Fibroblast of skin of left quadriceps (primary cell): ENCODE data around the gene ITPR1.

Experiments
- DNase-seq, 2 experiments: peaks; one replicate each; pipeline ENCODE4 v3.0.0-alpha.2; 2013; ENCODE audit warnings: low read depth in 2 of 2

The ITPR1 gene

DNA sequence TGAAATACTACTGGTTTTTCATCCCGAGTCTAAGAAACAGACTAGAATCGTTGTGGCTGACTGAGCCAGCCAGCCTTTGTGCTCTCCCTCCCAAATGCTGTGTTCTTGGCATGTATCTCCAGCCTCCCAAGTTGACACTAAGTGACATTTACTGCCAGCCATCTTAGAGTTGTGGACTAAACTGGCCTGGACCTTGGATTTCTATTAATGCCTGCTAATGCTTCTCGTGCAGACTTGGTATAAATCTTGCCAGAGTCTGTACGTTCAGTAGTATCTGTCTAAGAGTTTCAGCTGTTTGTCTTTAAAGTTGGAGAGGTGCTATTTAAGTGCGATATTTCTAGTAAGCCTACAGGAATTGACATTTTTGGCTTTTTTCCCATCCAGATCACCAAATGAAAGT is 319.4 kb downstream of the ITPR1 start:
- DNase-seq = no peak

DNA sequence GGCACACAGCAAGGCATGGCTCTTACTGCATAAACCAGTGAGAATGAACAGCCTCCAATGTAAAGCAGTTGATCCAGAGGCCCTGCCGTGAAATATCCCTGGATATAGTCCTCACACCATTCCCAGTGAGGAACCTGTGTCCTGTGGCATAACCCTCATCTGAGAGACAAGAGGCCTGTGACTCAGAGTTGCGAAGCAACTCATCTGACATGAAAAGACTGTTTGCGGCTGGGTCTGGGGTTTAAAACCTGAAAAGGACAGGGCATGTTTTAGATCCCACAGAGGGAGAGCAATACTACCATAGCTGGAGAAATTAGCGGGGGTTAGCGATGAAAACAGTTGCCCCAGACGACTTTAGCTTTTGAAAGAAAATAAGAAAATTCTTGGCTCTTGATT is 320.8 kb downstream of the ITPR1 start:
- no peak for DNase-seq

DNA sequence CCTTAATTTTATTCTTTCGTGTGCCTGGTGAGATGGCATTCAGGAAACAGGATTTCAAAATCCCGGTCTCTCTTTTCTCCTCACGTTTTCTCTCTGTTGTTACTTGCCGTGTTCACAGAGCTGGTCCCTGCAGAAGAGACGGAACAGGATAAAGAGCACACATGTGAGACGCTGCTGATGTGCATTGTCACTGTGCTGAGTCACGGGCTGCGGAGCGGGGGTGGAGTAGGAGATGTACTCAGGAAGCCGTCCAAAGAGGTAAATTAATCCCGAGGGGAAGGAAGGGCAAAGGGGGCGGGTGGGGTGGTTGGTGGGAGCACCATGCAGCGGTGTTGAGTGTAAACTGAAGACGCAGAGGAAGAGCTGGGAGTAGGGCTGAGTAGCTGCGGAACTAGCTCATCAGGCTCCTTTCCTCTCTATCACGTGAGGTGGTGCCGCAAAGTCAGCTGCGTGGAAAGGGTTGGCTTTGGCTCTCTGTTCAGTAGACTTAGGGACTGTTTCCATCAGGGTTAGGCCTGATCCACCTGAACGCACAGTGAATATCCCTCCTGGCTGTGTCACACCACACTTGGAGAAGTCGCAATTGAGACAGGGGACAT is 321.3 kb downstream of the ITPR1 start:
- DNase-seq = no peak

DNA sequence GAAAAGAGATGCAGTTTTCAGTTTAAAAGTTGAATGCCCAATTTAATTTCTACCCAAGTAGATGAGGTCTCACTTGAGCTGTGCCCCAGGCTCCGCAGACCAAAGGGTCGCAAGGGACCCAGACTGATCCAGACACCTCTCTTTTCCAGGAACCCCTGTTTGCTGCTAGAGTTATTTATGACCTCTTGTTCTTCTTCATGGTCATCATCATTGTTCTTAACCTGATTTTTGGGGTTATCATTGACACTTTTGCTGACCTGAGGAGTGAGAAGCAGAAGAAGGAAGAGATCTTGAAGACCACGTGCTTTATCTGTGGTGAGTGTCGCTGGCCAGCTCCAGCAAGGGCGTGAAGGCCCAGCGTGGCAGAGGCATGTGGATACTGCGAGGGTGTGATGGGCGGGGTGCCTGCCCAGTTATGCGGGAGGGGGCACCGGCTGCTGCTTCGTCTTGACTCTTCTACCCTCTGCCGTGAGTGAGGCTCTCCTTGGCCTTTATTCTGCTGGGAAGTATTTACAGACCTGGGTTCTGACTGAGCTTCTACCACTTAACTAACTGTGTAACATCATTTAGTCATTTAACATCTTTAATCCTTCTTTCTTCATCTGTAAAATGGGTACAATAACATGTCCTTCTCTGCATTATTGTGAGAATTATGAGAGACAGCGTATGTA is 321.9 kb downstream of the ITPR1 start:
- no peak for DNase-seq

GRCh38 chr3:4816306-4816705 is 323.2 kb downstream of the ITPR1 start:
- no peak for DNase-seq

DNA sequence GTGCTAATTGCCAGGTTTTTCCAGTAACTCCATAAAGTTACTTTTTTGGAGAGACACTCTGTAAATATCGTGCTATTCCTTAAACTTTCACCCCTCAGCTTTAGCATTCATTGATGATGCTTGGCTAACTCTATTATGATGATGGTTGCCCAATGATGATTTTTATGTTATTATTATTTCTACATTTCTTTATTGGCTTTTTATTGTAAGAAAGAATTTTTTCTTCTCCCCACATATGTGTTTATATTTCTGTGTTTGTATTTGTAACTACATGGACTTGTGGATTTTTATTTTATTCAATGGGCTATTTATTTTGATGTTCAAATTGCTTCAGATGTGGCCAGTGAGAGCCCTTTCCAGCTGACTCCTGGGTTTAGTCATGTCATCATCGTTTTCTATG is 323.6 kb downstream of the ITPR1 start:
- no peak for DNase-seq

DNA sequence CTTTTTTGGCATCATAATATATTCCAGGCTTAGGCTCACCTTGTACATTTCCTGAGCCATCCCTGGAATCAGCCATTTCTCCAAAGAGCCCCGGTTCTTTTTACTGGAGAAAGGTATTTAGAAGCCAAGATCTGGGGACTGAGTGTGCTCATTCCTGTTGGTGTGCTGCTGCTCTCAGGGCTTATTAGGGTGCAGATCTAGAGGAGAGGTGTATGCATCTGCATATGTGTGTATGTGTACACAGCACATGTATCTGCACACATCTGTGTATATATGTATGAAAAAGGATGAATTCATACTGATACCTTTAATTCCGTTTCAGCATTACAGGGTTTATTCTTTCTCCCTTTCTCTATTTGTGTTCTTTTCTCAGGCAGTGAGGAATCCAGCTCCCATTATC is 324.0 kb downstream of the ITPR1 start:
- DNase-seq = no peak

DNA sequence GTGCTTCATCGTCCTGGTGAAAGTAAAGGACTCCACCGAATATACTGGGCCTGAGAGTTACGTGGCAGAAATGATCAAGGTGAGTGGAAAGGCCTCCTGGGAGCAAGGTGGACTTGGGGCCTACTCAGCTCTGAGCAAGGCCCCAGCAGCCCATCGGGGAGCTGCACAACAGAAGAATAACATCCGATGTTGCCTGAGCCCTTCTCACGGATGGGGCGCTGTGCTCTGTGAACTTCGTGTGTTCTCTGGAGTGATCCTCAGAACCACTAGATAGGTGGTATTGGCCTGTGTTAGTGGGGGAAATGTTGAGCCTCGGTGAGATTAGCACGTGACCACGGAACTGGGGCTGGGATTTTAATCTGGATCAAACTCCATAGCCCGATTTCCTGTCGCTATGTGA is 325.0 kb downstream of the ITPR1 start:
- DNase-seq = no peak

DNA sequence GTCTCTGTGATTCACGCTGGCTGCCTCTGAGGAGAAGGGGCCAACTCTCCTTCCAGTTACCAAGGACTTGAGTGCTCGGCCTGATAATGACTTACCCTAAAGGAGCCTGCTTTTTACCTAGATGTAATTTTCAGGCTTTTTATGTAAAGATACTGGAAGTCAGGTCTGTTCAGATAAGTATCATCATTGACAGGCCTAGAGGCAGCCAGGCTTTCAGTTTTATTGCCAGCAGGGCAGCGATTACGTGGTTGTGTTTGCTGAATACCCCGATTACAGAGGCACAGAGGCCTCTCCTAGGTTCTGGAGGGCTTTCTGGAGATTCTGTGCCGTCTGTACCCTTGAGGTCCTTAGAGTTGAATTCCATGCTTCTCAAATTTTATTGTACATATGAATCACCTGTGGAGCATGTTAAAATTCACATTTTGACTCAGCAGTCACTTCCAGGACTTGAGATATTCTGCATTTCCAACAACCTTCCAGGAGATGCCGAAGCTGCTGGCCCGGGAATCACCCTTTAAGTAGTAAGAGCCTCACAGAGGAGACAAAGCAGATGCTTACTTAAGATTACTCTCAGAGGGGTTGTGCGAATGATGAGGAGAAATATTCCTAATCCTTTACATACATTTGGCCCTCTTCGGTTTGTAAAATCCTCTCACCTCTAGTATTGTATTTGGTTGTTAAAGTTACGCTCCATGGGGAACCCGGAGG is 326.0 kb downstream of the ITPR1 start:
- no peak for DNase-seq

- no peak for DNase-seq
These were observed 326.6 kb downstream of the ITPR1 start for GRCh38 chr3:4819746-4820145.

GRCh38 chr3:4820296-4821121 is 327.4 kb downstream of the ITPR1 start:
- no peak for DNase-seq

- DNase-seq = no peak
These were observed 328.2 kb downstream of the ITPR1 start for GRCh38 chr3:4821338-4821737.

DNA sequence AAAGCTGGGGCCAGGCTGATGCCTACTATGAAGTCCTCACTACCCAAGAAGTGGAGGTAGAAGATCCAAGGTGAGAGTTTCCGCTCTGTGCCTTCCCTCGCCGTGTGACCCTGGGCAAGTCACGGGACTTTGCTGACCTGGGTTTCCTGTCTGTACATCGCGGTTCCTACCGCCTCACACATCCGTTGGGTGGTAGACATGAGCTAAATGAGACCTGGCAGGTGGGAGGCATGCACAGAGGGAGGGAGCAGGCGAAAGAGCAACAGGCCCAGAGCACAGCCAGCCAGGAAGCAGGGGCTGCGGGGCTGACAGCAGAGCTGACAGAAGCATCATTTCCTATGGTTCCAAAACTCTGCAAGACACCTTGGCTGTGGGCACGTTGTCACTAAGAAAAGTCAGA is 328.8 kb downstream of the ITPR1 start:
- DNase-seq = no peak

- no peak for DNase-seq
These were observed 329.4 kb downstream of the ITPR1 start for GRCh38 chr3:4822568-4822967.

DNA sequence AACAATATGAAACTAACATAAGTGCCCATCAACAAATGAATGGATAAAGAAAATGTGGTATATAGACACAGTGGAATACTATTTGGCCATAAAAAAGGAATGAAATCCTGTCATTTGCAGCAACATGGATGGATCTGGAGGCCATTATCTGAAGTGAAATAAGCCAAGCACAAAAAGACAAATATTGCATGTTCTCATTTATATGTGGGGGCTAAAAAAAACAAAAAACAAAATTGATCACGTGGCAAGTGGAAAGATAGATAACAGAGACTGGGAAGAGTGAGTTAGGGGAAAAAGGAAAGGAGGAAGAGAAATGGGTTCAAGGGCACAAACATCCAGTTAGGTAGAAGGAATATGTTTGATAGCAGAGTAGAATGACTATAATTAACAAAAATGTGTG is 330.2 kb downstream of the ITPR1 start:
- DNase-seq = no peak

- DNase-seq = no peak
These were observed 331.1 kb downstream of the ITPR1 start for GRCh38 chr3:4823986-4824925.

GRCh38 chr3:4824926-4825325 is 331.8 kb downstream of the ITPR1 start:
- peak; percentile 54 to 58 for DNase-seq

- DNase-seq = no peak
These were observed 332.5 kb downstream of the ITPR1 start for GRCh38 chr3:4825436-4826236.

DNA sequence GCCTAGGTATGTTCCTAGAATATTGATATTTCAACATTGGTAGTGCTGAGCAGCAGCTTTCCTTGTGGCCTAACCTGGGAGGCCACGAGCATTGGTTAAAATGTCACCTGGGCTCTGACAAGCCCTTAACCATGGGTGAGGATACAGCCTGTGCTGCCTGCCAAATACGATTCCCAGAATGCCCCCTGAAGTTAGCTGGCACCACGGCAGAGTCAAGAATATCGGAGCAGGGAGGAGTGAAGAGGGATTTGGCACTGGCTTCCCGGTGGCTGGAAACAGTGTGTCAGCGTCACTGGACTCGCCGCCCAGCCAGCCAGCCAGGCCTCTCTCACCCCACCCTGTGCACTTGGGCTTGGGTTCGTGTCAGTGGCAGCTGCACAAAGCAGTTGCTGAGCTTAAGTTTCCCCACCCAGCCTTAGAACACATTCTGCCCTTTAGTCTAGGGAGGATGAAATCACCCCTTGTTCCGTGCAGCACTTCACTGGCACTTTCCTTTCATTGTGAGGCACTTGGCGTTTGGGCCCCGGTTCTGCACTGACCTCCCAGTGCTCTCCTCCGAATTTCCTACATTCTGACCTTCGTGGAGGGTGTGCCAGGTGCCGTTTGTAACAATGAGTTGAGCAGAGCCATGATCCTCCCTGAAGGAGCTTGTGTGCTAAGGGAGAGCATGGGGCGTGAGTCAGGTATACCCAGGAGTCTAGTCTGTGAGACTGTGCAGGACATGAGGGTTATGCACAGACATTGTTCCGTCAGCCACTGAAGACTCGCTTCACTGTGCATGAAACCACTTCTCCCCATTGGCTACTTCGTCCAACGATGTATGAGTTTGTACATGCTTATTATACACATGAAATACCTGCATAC is 333.3 kb downstream of the ITPR1 start:
- DNase-seq = no peak
